Activated CD8-positive, alpha-beta memory T cell treated with anti-CD3 and anti-CD28 coated beads, Interleukin-2, amount 50 U/mL, for 24 hours (primary cell): Measurements from ENCODE around the gene BCR.

Experiments used
- DNase-seq: peaks from one replicate; pipeline ENCODE4 v3.0.0-alpha.2; 2020; ENCODE audit errors: extremely low read depth

BCR gene

DNA sequence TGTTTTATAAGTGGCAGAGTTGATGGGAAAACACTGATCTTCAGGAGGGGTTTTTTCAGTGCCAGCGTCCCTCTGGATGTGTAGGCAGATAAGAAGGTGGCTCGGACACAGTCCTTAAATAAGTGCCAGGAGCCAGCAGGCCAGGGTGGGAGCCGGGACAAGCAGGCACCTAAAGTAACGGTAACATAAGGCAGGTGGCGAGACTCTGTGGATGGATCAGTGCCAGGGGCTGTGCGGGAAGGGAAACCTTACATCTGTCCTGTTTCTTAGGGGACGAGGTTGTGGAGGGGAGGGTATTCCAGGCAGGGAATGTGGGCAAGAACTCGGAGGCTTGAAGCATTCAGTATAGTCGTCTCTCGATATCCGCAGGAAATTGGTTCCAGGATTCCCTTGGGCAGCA, 15.9 kb downstream of the BCR start:
- DNase-seq, result no peak

DNA sequence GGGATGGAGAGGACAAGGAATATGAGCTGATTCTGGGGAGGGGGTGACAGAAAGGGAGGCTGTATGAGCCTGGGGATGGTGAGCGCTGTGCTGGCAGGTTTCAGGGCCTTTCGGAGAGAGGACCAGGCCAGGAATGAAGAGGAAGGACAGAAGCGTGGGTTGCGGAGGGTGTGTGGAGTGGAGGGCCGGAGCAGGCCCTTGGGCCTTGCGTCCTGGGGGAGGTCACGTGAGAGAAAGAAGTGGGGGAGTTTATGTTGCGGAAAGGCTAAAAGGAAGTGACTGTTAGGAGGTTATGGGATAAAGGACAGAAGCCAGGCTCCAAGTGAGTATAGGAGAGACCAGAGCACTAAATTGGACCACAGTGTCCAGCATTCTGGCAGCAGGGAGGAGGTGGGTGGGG, 17.5 kb downstream of the BCR start:
- no peak for DNase-seq

DNA sequence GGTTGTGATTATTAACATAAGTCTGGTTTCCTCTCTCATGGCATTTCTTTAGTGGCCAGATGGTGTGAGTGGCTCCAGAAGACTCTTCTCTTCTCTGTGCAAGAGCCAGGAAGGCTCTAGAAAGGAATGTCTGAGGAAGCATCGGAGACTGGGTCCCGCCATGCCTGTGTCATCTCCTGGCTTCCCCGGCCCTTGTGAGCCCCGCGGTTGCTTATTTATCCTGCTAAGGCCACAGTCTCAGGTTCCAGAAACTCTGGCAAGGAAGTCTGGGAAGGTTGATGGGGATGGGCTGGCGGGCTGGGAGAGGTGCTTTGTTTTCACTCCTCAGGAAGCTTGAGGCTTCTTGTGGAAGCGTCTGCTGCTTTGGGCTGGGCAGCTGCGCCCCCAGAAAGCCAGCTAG, 18.9 kb downstream of the BCR start:
- no peak for DNase-seq

DNA sequence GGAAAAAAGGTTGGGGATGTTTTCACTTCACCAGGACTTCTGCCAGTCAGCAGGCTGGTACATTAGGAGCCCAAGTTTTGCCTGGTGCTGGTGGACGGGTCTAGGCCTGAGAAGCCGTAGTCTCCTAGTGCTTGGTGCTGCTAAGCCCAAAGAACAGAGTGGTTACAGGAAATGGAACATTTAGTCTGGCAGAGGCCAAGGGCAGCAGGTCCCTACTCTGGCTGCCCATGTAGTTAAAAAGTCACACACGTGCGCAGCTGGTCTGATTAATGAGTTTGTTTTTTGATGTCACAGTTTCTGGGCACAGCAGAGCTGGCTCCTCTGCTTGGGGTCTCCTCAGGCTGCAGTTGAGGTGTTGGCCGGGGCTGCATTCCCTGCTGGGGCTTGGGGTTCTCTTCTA, 20.6 kb downstream of the BCR start:
- DNase-seq, result no peak

DNA sequence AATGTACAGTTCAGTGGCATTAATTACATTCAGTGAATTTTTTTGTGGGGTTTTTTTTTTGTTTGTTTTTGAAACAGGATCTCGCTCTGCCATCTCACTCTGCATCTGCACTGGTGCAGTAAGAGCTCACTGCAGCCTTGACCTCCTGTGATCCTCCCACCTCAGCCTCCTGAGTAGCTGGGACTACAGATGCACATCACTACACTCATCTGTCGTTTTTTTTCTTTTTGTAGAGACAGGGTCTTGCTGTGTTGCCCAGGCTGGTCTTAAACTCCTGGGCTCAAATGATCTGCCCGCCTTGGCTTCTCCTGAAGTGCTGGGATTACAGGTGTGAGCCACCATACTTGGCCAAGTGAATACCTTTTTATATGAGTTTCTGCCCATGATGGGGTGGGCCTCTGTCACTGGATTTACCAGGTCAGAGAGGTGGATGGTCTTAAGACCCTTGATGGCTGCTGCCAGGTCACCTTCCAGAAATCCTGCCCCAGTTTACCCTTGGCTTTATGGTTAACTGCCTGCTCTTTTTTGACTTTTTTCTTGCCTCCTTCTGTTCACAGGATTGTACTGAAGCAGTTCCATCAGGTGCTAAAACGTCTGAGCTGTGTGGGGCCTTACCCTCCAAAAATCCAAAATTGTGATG, 22.6 kb downstream of the BCR start:
- DNase-seq, result no peak

DNA sequence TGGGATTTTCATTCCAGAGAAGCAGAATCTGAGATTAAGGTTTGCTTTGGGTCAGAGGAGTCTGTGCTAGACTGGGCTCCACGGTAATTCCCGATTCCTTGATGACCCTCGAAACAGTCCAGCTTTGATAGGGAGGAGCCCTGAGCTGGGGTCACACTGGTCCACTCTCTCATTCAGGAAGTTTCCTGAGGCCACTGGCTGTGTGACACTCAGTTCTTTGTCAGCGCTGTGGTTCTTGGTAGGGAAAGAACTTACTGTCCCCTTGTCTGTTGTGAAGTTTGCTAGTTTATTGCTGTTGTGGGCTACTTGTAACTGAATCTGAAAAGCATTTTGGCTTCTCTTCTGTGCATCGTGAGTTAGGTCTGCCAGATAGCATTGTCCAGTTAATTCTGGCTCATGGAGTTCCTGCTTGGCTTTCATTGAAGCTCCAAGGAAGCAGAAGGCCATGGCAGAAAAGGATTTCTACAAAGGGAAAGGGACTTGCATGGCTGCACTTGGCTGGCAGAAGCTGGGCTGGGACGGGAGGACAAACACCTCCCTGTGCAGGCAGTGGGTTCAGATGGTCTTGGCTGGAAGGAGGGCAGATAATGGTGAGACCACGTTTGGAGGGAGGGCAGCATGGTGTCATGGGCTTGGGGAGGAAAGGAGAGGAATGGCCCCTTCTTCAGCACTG, 23.3 kb downstream of the BCR start:
- DNase-seq, result no peak

DNA sequence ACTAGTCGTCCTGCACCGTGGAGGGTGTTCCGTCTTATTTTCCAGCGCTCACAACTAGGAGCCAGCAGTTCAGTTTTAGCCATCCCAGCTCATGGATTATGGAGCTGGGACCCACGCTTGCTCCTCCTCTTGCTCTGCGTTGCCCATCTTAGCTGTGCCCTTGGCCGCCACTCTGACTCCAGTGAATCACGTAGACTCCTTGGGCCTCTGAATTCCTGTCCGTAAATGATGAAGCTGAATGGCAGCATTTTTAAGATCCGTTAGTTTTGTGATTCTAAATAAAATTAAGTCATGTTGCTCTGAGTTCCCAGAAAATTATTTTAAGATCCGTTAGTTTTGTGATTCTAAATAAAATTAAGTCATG, 23.8 kb downstream of the BCR start:
- DNase-seq, result no peak

DNA sequence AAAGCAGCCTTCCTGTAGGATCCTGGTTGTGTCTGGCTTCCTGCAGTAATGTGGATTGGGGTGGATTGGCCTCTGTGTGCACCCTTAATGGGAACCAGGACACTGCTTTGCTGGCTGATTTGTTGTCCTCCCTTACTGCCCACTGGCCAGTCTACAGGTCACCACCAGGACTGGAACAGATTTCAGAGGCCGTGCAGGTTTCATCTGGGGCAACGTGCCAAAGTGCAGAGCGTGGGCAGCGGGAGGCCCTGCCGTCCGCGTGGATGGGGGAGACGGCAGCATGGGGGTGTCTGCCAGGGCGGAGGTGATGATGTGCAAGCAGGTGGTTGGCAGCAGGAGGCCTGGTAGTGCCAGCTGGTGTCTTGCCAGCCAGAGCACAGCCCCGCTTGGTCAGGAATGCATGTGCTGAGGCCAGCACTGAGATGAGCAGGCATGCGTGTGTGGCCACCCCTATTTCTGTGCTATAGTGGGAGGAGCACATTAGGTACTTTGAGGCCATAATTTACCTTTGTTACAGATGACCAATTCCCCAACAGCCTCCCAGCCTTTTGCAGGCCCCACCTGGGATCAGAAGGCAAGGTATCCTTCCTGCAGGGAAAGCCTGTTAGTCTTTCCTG, 24.3 kb downstream of the BCR start:
- DNase-seq, result no peak

DNA sequence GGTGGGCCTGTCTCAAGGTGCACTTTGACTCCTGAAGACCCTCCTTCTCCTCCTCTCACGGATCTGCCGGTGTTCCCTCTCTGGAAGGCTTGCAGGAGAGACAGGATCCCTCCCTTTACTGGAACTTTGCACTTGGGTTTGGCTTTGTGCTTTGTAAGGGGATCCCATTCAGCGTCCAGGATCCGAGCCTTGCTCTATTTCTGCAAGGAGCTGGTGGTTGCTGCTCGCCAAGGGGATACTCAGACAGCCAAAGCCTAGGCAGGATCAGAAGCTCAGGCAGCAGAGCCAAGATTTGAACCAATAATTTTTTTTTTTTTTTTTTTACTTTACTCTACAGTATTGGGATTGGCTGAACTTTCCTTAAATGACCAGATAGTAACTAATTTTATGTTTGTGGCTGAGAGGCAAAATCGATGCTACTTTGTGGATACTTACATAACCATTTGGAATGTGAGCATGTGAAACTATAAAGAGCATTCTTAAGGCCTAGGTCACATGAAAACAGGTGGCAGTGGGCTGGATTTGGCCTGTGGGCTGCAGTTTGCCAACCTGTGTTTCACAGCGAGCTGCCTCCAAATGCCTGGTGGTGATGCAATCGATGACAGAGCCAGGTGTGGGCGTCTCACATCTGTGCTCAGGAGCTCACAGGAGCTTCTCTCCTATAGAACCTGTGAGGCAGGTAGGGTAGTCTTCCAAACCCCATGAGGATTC, 25.2 kb downstream of the BCR start:
- DNase-seq, result no peak

DNA sequence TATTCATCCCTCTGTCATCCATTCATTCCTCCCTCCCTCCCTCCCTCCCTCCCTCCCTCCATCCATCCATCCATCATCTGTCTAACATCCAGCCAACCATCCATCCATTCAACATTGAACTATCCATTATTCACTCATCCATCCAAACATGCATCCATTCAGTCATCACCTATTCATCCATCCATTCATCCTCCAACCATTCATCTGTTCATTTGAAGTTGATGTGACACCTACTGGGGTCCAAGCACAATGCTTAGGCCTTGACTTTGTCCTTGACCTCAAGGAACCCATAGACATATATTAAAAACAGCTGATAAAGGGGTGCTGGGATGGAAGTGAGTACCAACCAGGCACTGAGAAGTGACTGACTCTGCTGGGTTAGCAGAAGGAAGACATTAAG, 26.6 kb downstream of the BCR start:
- DNase-seq, result no peak

DNA sequence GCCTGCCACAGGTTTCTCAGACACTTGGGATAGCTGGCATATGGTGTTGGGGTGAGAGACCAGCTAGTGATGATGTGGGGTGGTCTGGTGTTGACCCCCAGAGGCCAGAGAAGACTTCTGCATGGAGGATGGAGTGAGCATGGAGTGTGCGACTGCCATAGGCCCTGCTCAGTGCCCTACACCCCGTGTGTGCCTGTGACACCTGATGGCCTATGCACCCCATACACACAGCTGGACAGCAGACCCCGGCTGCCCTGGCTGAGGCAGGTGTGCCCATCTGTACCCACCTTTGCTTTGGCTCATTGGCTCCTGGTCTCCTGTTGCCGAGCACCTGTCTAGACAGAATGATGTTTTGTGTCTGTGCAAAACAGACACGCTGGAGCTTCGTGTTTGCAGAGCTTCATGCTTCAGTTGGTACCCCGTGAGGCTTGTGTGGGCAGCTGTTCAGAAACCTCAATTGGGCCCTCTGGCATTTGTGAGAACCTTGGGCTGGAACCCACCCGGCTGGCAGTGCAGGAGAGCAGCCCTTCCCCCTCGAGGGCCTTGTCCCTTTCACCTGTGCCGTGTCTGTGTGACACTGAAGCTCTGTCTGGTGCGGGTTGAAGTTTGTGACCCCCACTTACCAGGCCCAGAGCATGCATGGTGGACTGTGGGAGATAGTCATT, 27.6 kb downstream of the BCR start:
- DNase-seq, result no peak

DNA sequence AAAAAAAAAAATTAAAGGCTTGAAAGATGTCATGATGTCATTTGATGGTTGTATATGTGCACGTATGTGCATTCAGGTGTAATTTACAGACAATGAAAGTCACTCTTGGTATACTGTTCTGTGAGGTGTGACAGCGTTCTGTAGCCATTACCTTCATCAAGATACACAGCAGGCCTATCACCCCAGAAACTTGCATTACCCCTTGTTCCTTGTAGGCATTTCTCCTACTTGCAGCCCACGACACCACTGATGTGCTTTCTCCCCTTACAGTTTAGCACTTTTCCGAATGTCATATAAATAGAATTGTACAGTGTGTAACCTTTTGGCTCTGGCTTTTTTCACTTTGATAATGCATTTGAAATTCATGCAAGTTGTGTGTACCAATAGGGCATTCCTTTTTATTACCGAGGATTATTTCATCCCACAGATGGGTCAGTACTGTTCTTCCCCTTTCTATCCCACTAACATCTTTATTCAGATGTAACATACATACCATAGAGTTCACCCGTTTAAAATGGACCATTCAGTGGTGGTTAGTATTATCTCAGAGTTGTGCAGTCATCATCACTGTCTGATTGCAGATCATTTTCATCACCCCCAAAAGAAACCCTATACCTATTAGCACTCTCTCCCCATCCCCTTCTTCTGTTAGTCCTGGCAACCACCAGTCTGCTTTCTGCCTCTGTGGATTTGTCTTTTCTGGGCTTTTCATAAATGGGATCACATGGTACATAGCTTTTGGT, 30.3 kb downstream of the BCR start:
- DNase-seq, result no peak

DNA sequence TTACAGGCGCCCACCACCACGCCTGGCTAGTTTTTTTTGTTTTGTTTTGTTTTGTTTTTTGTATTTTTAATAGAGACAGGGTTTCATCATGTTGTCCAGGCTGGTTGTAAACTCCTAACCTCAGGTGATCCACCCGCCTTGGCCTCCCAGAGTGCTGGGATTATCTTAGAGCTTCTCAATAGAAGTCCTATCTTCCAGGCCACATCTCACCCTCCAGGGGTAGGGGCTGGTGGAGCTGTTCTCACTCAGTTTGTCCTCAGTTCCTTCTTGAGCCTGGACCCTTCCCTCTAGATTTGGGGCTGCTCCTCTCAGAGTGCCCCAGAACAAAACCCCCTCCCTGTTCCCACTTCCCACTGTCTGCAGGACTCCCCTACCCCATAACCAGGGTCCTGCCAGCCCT, 31.3 kb downstream of the BCR start:
- DNase-seq, result no peak

DNA sequence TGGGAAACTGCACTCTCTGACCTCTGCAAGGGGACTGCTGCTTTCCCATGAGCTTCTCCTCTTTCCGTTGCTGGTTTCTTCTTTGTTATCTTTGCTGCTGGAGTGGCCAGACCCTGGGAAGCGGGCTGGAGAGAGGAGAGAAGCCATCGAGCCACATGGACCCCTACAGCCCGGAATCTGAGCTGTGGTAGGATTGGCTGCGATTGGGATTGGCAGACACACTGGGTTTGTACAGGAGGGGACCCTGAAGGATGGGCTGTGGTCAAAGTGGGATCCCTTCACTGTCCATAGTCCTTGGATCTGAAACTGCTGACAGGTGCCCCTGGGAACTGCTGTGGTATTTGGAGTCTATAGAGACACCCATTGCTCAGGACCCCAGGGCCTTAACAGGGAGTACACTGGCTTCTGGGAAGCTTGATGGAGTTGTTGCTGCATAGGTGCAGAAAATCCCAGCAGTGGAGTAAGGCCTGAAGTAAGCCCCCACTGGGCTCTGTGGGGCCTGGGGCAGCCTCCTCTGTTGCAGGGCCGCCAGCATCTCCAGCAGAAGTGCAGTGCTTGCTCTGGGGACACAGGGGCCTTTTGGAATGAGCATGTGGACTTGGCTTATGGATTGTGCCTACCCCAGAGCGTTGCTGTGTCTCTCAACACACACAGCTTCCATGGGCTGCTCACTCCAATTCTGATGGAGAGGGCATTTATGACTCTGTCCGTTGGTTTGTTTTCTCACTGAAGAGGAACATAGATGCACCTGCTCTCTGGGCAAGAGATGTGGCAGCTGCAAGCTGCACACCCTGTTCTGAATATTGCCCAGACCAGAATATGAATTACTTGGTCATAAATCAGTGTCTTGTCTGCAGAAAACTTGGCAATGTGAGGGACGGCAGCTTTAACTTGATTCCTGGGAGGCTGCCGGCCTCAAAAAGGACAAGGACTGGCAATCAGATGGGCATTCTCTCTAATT, 32.0 kb downstream of the BCR start:
- DNase-seq, result no peak

DNA sequence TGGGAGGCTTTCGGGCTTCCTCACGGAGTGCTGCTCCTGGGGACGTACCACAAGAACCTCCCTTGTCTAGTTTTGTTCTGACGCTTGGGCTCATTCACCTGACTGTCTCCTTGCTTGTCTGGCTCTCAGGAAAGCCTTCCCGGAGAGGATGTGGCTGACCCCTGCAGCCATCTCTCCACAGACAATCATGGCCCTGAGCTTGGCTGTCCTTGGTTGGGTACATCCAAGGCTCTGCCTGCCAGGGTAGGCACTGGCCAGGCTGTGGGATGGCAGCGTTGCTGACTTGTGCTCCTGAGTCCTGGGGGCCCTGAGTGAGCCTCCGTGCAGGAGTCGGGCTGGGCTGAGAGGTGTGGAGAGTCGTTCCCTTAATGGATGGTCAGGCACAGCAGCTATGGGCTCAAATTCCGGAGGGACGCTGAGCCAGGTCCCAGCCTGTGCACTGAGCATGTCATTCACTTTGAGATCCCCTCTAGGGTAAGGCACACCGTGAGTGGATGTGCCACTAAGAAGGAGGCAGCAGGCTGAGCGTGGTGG, 32.8 kb downstream of the BCR start:
- no peak for DNase-seq

DNA sequence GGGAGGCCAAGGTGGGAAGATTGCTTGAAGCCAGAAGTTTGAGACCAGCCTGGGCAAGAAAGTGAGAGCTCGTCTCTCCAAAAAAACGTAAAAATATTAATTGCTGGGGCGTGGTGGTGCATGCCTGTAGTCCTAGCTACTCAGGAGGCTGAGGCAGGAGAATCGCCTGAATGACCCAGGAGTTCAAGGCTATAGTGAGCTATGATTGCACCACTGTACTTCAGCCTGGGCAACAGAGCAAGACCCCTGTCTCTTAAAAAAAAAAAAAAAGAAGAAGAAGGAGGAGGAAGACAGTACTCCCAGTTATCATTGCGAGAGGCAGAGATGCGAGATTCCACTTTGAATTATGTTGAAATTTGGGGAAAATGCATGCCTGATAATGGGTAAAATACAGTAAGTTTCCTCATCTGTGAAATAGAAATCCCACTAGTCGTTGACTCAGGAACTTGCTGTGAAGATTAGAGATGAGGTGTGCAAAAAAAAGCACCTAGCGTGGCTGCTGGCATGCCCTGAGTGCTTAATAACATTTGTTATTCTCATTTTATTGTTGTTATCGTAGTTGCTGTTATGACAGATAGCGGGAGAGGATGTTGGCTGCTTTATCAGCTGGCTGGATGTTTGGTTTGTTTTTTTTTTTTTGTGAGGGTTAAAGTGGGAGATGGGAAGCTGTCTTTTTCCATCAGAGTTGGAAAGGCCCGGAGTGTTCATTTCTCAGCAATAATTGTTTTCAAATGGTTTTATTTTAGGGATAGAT, 33.4 kb downstream of the BCR start:
- no peak for DNase-seq

DNA sequence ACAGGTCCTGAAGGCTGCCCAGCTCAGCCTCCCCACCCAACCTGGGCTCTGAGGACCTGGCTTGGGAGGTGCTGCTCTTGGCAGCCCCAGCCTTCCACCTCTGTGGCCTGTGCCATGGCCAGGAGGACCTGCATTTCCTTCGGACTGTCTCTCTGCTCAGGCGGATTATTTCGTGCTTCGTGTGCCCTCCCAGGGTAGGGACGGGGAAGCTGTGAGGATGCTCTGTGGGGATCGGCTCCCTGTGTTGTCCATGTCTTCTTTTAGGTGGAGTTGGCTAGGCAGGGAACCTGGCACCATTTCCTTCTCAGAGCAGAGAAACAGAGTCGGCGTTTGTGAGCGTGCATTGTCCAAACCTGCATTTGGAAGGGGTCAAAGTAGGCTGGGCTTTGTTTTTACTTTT, 34.1 kb downstream of the BCR start:
- no peak for DNase-seq

DNA sequence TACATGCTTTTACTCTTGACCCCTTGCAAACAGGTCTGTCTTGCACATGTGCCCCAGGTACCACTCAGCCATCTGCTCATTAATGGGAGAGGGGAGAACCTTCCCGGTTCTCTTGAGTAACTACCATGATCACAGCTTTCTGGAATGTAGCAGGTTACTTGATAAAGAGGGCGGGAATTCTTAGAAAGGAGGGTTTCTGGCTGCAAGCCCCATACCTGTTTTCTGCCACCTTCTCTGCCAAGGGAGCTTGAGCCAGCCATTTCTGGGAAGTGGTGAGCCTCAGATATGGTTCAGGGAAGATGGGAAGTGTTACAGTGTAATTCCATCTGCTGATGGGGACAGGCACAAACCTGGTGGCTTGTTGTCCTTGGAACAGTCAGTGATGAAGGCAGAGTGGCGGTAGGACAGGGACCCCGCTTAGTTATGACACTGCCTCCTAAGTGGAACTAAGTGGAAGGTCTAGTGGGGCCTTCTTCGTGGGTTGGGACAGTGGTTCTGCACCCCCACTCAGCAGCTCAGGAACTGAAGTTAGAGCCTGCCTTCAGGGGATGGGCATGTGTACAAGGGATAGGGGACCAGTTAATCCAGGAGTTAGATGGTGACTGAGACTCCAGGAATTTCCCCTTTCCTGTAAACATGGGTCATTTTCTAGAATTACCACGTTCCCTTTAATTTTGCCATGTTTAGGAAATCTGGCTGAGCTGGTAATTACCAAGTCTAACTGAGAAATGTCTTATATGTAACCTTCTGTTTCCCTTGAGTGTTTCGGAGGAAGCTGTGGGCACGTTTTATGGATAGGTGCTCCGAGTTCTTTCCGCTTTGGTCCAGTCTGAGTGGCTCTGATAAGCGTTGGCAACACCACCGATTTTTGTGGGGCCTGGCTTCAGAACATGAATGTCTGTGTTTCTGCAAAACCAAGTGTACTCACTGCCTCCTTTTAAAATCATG, 35.3 kb downstream of the BCR start:
- DNase-seq, result no peak
